Hematopoietic multipotent progenitor cell treated with erythropoietin and hydrocortisone succinate and interleukin-3 and kit ligand, for 4 days (in vitro differentiated cells): ENCODE data around the gene CEP83.

ENCODE experiments used
- DNase-seq: peaks from one replicate; pipeline ENCODE4 v3.0.0-alpha.2; 2015

CEP83 gene

GRCh38 chr12:94304012-94304411 is 155.7 kb downstream of the CEP83 start:
- DNase-seq: no peak

DNA sequence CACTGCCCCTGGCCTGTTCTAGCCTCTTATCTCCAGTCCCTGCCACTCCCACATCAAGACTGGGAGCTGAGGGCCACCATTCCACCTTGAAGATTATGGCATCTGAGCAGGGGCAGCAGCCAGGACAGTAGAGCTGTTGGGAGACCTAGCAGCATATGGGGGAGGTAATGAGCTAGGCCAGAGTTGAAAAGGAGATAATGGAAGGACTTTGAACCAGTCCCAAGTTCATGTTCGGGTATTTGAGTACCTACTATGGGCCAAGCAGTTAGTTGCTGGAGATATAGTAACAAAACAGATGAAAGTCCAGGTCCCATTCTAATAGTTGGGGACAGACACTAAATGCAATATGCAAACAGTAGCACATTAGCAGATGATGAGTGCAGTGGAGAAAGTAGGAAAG is 159.8 kb downstream of the CEP83 start:
- DNase-seq: no peak

GRCh38 chr12:94297876-94298505 is 161.7 kb downstream of the CEP83 start:
- DNase-seq: no peak

DNA sequence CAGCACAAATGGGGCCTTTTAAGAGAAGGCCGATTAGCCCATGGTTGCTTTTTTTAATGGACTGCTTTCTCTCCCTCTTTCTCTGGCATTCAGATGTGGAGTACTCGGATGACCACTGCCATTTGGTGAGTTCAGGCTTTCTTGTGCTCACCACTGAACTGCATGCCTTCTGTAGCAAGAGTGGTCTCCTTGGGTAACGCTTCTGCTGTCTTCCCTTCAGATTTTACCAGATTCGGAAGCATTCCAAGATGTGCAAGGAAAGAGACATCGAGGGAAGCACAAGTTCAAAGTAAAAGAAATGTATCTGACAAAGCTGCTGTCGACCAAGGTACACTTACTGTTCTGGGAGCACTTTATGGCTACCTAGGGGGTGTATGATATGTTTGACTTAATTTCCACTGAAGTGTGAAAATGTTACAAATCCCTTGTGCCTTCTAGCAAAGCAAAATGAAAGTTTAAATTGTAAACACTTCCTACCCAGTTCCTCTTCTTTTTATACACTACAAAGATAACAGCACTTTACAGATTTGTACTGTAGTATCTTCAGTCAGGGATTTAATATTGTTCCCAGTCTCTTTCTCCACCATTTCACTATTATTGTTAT is 162.5 kb downstream of the CEP83 start:
- no peak for DNase-seq

GRCh38 chr12:94290353-94290752 is 169.3 kb downstream of the CEP83 start:
- no peak for DNase-seq

GRCh38 chr12:94289461-94290312 is 170.0 kb downstream of the CEP83 start:
- DNase-seq: peak; percentile 43

GRCh38 chr12:94287245-94287628 is 172.4 kb downstream of the CEP83 start:
- DNase-seq: no peak

- no peak for DNase-seq
These were observed 173.0 kb downstream of the CEP83 start for GRCh38 chr12:94286583-94287244.

DNA sequence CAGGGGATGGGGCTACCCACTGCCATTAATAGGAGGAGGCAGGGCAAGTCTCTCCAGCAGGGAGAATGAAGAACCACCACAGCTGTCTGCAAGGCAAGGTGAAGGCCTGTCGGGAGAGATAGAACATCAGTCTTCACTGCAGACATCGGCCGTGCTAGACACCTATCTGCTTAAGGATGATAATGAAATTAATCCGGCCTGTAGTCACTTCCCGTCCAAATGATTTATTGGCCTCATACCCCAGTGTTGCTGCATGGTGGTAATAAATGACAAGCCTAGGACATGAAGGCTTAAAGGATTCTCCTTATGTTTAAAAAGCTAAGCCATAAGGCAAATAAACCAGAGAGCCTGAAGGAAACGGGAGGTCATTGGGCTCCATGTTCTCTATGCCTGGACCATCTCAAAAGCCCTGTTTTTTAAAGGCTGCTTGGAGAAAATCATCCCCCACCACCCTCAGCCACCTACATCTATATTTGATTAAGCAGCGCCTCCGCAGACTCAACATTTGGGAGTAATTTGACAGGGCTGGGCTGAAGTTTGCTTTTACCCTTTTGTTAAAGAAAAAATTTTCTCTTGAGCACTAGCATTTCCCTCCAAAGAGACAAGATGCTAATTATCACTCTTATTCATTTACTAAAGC is 173.6 kb downstream of the CEP83 start:
- peak; percentile 15 for DNase-seq

GRCh38 chr12:94284859-94285258 is 174.8 kb downstream of the CEP83 start:
- DNase-seq: no peak

DNA sequence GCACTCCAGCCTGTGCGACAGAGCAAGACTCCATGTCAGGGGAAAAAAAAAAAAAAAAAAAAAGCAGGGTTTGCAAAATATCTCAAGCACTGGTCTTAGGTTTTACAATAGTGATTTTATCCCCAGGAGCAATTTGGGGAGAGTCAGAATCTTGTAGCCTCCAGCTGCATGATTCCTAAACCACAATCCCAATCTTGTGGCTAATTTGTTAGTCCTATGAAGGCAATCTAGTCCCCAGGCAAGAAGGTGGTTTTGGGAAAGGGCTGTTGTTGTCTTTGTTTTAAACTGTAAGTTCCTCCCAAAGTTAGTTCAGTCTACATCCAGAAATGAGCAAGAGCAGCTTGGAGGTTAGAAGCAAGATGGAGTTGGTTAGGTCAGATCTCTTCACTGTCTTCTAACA is 175.6 kb downstream of the CEP83 start:
- DNase-seq: no peak

DNA sequence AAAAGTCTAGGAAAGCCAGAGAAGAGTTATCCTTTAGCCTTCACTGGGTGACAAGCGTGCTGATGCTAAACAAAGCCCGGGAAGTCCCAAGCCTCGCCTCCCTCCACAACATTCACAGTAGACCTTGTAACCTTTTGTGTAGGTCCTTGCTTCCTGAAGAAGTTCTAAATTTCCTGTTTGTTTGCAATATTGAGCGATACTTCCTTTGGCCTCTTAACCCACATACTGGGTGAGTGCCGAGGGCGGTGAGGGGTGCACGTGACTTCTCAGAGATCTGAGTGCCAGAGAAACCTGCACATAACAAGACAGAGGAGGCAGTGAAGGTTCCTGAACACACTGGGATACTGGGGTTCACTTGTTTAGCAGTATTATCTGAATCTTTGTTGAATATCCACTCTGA is 177.0 kb downstream of the CEP83 start:
- no peak for DNase-seq

DNA sequence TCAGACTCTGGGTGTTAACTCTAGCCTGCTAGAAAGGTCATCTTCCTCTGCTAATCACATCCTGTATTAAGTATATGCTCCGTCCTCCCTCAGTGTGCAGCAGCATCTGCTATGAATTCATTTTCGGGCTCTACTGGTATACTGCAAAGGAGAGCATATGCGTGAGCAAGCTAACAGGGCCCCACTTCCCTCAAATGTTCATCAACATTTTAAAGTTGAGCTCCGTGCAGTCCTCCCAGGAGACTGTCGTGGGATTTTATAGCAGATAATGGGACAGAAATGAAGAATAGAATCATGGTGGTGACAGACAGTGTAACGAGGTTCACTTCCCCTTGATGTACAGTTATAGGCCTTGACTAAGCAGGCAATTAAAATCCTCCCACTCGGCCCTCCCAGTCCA is 179.6 kb downstream of the CEP83 start:
- DNase-seq: no peak

DNA sequence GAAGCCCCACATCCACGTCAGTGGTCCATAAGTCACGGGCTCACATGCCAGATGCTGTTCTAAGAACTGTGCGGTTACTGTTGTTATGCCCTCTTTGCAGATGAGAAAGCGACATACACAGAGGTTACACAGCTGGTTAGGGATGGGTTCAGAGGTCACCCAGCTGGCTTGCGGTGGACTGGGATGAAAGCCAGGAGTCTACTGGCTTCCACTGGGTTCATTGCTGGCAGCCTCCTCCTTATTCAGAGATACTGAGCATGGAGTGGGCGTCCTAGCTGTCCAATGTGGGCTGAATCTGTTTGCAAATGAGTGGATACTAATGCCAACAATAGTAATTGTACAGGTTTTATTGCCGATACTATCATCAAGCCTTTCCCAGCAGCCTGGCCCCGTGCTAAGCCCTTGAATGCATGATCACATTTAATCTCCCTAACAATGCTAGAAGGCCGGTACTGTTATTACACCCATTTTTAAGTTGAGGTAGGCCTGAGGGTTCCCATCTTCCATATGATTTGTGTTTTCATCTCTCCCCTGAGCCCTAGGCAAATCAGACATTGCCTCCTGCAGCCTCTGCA is 182.2 kb downstream of the CEP83 start:
- no peak for DNase-seq

DNA sequence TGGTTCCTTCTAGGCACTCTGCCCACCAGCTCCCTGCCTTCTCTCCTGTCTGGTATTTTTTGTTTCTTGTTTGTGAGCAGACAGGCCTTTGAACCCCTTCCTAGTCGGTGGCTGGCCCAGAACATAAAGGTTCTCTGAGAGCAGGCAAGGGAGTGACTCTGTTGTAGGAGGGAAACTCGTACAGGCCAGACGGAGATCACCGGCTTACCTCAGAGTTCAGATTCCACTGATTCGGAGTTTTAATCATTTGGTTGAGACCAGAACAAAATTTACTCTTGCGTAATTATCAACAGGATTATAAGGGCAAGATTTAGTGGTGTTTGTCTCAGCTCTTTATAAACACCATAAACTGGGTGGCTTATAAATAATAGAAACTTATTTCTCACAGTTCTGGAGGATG is 182.9 kb downstream of the CEP83 start:
- no peak for DNase-seq

GRCh38 chr12:94273272-94273671 is 186.4 kb downstream of the CEP83 start:
- DNase-seq: no peak

- no peak for DNase-seq
These were observed 187.4 kb downstream of the CEP83 start for GRCh38 chr12:94272280-94272679.

- peak; percentile 39 for DNase-seq
These were observed 188.3 kb downstream of the CEP83 start for GRCh38 chr12:94271351-94271750.

GRCh38 chr12:94269316-94269999 is 190.2 kb downstream of the CEP83 start:
- no peak for DNase-seq

DNA sequence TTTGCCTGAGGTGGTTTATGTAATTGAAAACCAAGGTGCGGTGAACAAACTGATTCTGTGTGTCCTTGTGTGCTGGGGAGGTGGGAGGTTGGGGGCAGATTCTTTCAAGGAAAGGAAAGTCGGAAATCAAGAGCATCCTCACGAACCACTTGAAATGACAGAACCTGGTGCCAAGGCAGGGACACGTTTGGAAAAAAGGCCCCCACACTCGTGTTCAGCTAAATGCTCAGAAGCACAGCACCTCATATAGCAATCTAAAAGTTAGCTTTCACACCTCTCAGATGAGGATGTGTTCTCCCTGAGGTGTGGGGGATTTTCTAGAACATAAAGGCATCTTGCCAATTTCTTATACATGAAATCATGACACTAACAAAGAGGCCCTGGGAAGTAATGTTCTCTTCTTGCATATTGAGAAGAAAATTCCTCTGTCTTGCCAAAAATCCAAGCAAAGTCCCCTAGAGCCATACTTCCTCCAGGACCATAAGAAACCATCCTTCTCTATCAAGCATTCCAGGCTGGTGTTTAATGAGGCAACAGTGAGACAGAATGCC is 191.7 kb downstream of the CEP83 start:
- no peak for DNase-seq

DNA sequence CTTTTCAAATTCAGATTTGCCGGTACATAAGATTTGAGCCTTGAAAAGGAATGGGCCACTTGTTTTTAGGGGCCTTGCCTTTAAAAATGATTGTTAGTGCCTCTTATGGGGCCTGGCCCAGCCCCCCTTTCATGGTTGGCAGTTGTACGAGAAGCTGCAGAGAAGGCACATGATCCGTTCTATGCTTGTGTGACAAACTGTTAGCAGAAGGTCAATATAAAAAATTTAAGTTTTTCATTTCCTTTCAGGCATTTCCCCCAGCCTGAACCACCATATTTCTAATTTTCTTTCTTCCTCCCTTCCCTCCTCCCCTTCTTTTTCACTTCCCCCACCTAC is 192.2 kb downstream of the CEP83 start:
- DNase-seq: peak; percentile 25
